OCI-LY3 (cell line): ENCODE results near the gene ATXN2.

Source experiments
- H2AFZ ChIP-seq: fragments of 200-600, 300-600 bp; shearing (Covaris generic); 2 replicates; pipeline ENCODE4 v1.6.0; 2014; ENCODE audit warnings: antibody characterized with exemption, low read depth, low read length
- H3K27ac ChIP-seq: fragments of 200-600, 300-600 bp; sonication (generic); 2 replicates; pipeline ENCODE4 v1.5.1; 2014; ENCODE audit warnings: mild to moderate bottlenecking, low read length, moderate library complexity, mixed read lengths
- H3K27me3 ChIP-seq: fragments of 200-600, 300-600 bp; sonication (generic); 2 replicates; pipeline ENCODE4 v1.6.1; 2014; ENCODE audit warnings: low read depth, low read length, mixed read lengths
- H3K36me3 ChIP-seq: fragments of 200-600, 300-600 bp; sonication (generic); replicated peaks from 2 replicates; pipeline ENCODE3; 2014; ENCODE audit warnings: low read depth, low read length, mixed read lengths
- H3K4me1 ChIP-seq: fragments of 300-600, 200-600 bp; sonication (generic); 2 replicates; pipeline ENCODE4 v1.6.1; 2014; ENCODE audit warnings: low read length, mixed read lengths
- H3K4me2 ChIP-seq: fragments of 200-600, 300-600 bp; sonication (generic); 2 replicates; pipeline ENCODE4 v1.6.1; 2014; ENCODE audit warnings: low read length, mixed read lengths
- H3K4me3 ChIP-seq: fragments of 300-600, 200-600 bp; sonication (generic); 2 replicates; pipeline ENCODE4 v1.5.1; 2014; ENCODE audit warnings: antibody characterized with exemption, mild to moderate bottlenecking, low read length, moderate library complexity
- H3K79me2 ChIP-seq: fragments of 300-600, 200-600 bp; shearing (Covaris generic); 2 replicates; pipeline ENCODE4 v1.6.1; 2014; ENCODE audit warnings: mild to moderate bottlenecking, low read length, mixed read lengths
- H3K9ac ChIP-seq: fragments of 300-600, 200-600 bp; shearing (Covaris generic); 2 replicates; pipeline ENCODE4 v1.6.0; 2014; ENCODE audit warnings: mild to moderate bottlenecking, low read length, moderate library complexity
- H3K9me3 ChIP-seq: fragments of 200-600, 300-600 bp; shearing (Covaris generic); 2 replicates; pipeline ENCODE4 v1.6.1; 2014; ENCODE audit warnings: low read length, mixed read lengths; ENCODE audit not compliant: insufficient read depth
- H4K20me1 ChIP-seq: fragments of 200-600, 300-600 bp; sonication (generic); 2 replicates; pipeline ENCODE4 v1.6.1; 2016; ENCODE audit warnings: low read length, mixed read lengths; ENCODE audit not compliant: insufficient read depth
- CTCF ChIP-seq: fragments of 200-600, 300-600 bp; sonication (generic); IDR thresholded peaks from 2 replicates; pipeline ENCODE4 v1.5.1; 2014; ENCODE audit warnings: antibody characterized with exemption, low read length, low read depth
- EZH2phosphoT487 ChIP-seq: fragments of 200-600 bp; shearing (Covaris generic); IDR thresholded peaks from 2 replicates; pipeline ENCODE4 v1.6.1; 2018; ENCODE audit warnings: antibody characterized with exemption, mixed run types, low read depth

ATXN2 gene

GRCh38 chr12:111413442-111414086 lies 185.6 kb downstream of the ATXN2 start:
- Histone ChIP-seq H3K36me3 (peaks cover 3% of the 10 kb centered on the region), H4K20me1 (peaks cover 81% of the 10 kb centered on the region), H3K27ac (no peak overlapping the region), H3K4me1 (peaks cover 13% of the 10 kb centered on the region), H3K4me2 (no peak overlapping the region), H2AFZ (no peak overlapping the region), H3K9ac (no peak overlapping the region), H3K9me3 (no peaks in the 10 kb centered on the region), H3K79me2 (peaks cover 65% of the 10 kb centered on the region), H3K27me3 (peaks cover 1% of the 10 kb centered on the region; the same call in 1 of the 2 replicates), H3K4me3 (no peak overlapping the region)
- TF ChIP-seq CTCF: no peak
- TF ChIP-seq EZH2phosphoT487: no peak

GRCh38 chr12:111412830-111413441 lies 186.2 kb downstream of the ATXN2 start:
- Histone ChIP-seq H4K20me1 (peaks cover 84% of the 10 kb centered on the region), H3K79me2 (peaks cover 71% of the 10 kb centered on the region), H3K4me3 (no peak overlapping the region), H2AFZ (no peak overlapping the region), H3K9ac (no peak overlapping the region), H3K4me2 (no peak overlapping the region), H3K27me3 (peaks cover 5% of the 10 kb centered on the region; the same call in 1 of the 2 replicates), H3K27ac (no peak overlapping the region), H3K4me1 (peaks cover 20% of the 10 kb centered on the region), H3K36me3 (peaks cover 2% of the 10 kb centered on the region), H3K9me3 (no peaks in the 10 kb centered on the region)
- TF ChIP-seq CTCF (no peak), EZH2phosphoT487 (no peak)

GRCh38 chr12:111412007-111412829 lies 186.9 kb downstream of the ATXN2 start:
- no peak overlapping the region for H2AFZ ChIP-seq
- H3K9me3 ChIP-seq: no peaks in the 10 kb centered on the region
- H4K20me1 ChIP-seq: peaks cover 86% of the 10 kb centered on the region
- H3K4me1 ChIP-seq: peaks cover 27% of the 10 kb centered on the region
- H3K9ac ChIP-seq: no peak overlapping the region
- no peak overlapping the region for H3K27ac ChIP-seq
- no peak overlapping the region for H3K4me3 ChIP-seq
- peaks cover 5% of the 10 kb centered on the region; the same call in 1 of the 2 replicates for H3K27me3 ChIP-seq
- peaks cover 76% of the 10 kb centered on the region for H3K79me2 ChIP-seq
- no peak overlapping the region for H3K4me2 ChIP-seq
- no peaks in the 10 kb centered on the region for H3K36me3 ChIP-seq
- TF ChIP-seq CTCF (no peak), EZH2phosphoT487 (no peak)
